Right cardiac atrium (tissue), 5 donors: ENCODE measurements around the gene CHRM5. TPM values are rescaled to one million over a fixed set of nuclear protein-coding genes. Genes with fewer than 3 reads are reported as not detected.

ENCODE experiments used
- ATAC-seq, 2 donors: fragments of 200-7000 bp; cut with Tn5 transposase; one replicate each; pipeline versions ENCODE4 v1.8.0 to v1.9.1; 2020; ENCODE audit warnings: moderate library complexity in 2 of 2, mild to moderate bottlenecking in 1 of 2
- DNase-seq, 3 donors: peaks; one replicate each; pipeline ENCODE4 v3.0.0-alpha.2; 2020
- H3K27ac ChIP-seq: one replicate; pipeline ENCODE4 v1.5.1; 2013; ENCODE audit warnings: mild to moderate bottlenecking, low read length, control low read depth, moderate library complexity
- H3K27me3 ChIP-seq: one replicate; pipeline ENCODE4 v1.6.1; 2013; ENCODE audit not compliant: control insufficient read depth, insufficient read depth
- H3K4me1 ChIP-seq: one replicate; pipeline ENCODE4 v1.6.1; 2013; ENCODE audit warnings: low read length; ENCODE audit not compliant: control insufficient read depth, insufficient read depth
- H3K4me3 ChIP-seq: one replicate; pipeline ENCODE4 v1.5.1; 2013; ENCODE audit warnings: low read length, control low read depth
- H3K9me3 ChIP-seq: one replicate; pipeline ENCODE4 v1.6.1; 2013; ENCODE audit warnings: low read length; ENCODE audit not compliant: control insufficient read depth
- WGBS: extraction: QIAGEN DNeasy Blood & Tissue Kit; methylation state at CpG from one replicate; pipeline ENCODE4 v1.1.7; 2013; 5-methylcytosine and 5-hydroxymethylcytosine counted together
- intact Hi-C, 4 donors: fragments of 100-400 bp; cut with DNase I; formaldehyde crosslinking; loops; one replicate each; pipeline versions ENCODE4 v1.11.0 to v1.14.0; 2022 to 2023
- polyA plus RNA-seq: library from polyadenylated mRNA; stranded (reverse); fragments of 200-250 nt; gene quantifications from one replicate; pipeline ENCODE4 v1.2.3, GENCODE V29; 2013
- total RNA-seq, 4 donors: library from RNA; stranded (reverse); fragmentation: NEBNext Ultra II Directional; extraction: Animal tissue kit (Norgen Biotek cat#: 25700); gene quantifications; one replicate each; pipeline ENCODE4 v1.2.1, GENCODE V29; 2021
- donor health status: healthy with polysubstance abuse.
- donor health status: DM: no; HTN: yes; CAD: no.
- donor health status: DM: no; HTN: no; CAD: no.
- donor health status: DM: no; HTN: yes; CAD: no; lungs with severe emphysema.
- donor health status: DM: yes; HTN: yes; CAD: no.

Gene CHRM5
- total and polyA plus RNA-seq, 5 donors: not detected

DNA sequence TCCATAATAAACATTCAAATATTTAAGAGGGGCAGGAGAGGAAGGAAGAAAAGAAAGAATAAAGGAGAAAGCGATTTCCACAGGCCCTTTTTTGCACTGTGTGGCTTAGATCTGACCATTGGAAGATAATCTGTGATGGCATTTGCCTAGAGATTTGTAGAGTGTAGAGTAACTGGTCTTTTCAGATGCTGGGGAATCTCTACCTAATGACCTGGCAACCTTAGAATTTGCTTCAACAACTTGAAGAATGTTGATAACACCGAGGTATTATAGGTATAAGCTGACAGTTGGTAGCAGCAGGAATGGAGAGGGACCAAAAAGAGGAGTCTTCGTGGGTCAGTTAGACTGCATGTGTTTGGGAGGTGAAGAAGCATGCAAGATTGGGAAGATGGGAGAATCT is 91.6 kb downstream of the CHRM5 start:
- 67% methylated on average over 3 of the region's 3 CpGs for WGBS
- H3K27ac ChIP-seq: no peak overlapping the region
- intact Hi-C loops: loop anchor here in 2 of 4 donors (5.0 kb wide), 2 partner anchors 152 to 527 kb away; partner anchors contain the start of gene KATNBL1 (in 1 of the 2)
- H3K4me1 ChIP-seq: no peaks in the 10 kb centered on the region
- ATAC-seq: no peak
- no peaks in the 10 kb centered on the region for H3K9me3 ChIP-seq
- H3K27me3 ChIP-seq: no peaks in the 10 kb centered on the region
- DNase-seq: no peak
- no peak overlapping the region for H3K4me3 ChIP-seq

DNA sequence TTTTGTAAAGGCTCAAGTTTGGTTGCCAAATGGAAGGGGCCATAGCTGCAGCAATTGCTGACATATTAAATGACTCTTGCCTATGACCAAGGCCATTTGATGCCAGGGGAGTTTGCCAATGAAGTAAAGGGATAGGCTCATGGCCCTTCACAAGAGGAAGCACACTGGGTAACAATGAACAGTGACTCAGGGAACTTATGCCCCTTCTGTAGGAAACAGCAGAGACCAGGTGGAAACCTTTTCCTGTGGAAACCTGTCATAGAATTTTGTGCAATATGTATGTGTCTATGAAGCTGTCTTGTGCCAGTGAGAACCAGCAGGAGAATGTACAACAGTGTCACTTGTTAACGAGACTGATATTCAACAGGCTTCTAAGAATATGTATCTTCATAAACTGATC is 96.1 kb downstream of the CHRM5 start:
- no peak for ATAC-seq
- DNase-seq: no peak
- intact Hi-C loops: loop anchor here in 2 of 4 donors (2.0 to 5.0 kb wide), 3 partner anchors 144 to 523 kb away; partner anchors contain the start of gene KATNBL1 (in 1 of the 2)
- Histone ChIP-seq H3K4me1 (no peaks in the 10 kb centered on the region), H3K9me3 (no peaks in the 10 kb centered on the region), H3K27ac (no peak overlapping the region), H3K27me3 (no peaks in the 10 kb centered on the region), H3K4me3 (no peak overlapping the region)
- 0% methylated on average over 1 of the region's 1 CpG for WGBS

DNA sequence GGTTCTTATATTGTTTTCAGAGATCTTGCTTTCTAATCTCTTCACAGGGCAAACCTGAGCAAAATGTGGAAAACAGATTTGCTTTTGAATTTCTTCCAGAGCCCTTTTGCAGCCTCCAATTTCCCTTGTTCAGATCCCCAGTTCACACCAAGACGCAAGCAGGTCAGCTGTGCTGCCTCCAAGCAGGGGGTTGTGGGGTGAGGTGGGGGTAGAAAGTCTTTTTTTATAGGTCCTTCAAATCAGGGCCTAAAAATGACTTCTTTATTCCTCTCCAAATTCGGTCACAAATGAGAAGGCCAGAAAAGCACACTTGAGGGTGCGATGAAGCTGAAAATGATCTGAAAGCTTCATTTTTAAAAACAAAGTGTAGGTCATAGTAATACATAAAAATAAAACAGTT is 97.0 kb downstream of the CHRM5 start:
- H3K9me3 ChIP-seq: no peaks in the 10 kb centered on the region
- no peak for DNase-seq
- H3K27ac ChIP-seq: no peak overlapping the region
- H3K4me1 ChIP-seq: no peaks in the 10 kb centered on the region
- 84% methylated on average over 3 of the region's 3 CpGs for WGBS
- H3K27me3 ChIP-seq: no peaks in the 10 kb centered on the region
- intact Hi-C loops: loop anchor here in 1 of 4 donors (2.0 kb wide), 1 partner anchor 144 kb away; no protein-coding TSS in a partner anchor
- no peak for ATAC-seq
- no peak overlapping the region for H3K4me3 ChIP-seq

DNA sequence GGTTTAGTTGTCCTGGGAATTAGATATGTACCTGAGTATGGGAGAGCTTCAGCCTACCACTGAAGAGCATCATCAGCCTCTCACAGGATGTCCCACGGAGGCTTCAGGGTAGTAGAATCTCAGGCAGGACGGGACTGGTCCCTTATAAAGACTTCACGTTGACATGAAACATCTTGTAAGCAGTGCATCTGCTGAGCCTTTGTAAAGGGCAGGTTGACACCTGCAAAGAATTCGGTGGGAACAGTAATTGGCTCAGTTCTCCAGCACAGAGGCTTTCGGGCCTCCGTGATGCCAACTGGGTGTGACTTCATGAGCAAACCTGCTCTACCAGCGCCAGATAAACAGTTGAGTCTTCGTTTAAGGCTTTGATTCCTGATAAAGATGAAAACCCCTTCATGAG is 97.6 kb downstream of the CHRM5 start:
- no peak overlapping the region for H3K4me3 ChIP-seq

DNA sequence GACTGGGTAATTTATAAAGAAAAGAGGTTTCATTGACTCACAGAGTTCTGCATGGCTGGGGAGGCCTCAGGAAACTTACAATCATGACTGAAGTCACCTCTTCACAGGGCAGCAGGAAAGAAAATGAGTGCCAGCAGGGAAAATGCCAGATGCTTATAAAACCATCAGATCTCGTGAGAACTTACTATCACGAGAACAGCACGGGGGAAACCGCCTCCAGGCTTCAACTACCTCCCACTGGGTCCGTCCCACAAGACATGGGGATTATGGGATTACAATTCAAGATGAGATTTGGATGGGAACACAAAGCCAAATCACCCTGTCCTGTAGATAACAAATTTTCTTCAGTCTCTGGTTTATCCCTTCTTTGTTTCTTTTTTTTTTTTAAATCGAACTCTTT is 101.7 kb downstream of the CHRM5 start:
- DNase-seq: no peak
- Histone ChIP-seq H3K27me3 (no peaks in the 10 kb centered on the region), H3K4me3 (no peak overlapping the region), H3K9me3 (no peaks in the 10 kb centered on the region), H3K4me1 (no peaks in the 10 kb centered on the region), H3K27ac (no peak overlapping the region)
- WGBS: 71% methylated on average over 6 of the region's 6 CpGs
- ATAC-seq: no peak
- intact Hi-C loops: no loop called here

More for the DNA sequence above, 97.6 kb downstream of the CHRM5 start:
- 82% methylated on average over 8 of the region's 8 CpGs for WGBS
- no peaks in the 10 kb centered on the region for H3K27me3 ChIP-seq
- H3K4me1 ChIP-seq: no peaks in the 10 kb centered on the region
- DNase-seq (no peak), ATAC-seq (no peak)
- no peaks in the 10 kb centered on the region for H3K9me3 ChIP-seq
- intact Hi-C loops: loop anchor here in 1 of 4 donors (2.0 kb wide), 1 partner anchor 143 kb away; no protein-coding TSS in a partner anchor
- H3K27ac ChIP-seq: no peak overlapping the region

DNA sequence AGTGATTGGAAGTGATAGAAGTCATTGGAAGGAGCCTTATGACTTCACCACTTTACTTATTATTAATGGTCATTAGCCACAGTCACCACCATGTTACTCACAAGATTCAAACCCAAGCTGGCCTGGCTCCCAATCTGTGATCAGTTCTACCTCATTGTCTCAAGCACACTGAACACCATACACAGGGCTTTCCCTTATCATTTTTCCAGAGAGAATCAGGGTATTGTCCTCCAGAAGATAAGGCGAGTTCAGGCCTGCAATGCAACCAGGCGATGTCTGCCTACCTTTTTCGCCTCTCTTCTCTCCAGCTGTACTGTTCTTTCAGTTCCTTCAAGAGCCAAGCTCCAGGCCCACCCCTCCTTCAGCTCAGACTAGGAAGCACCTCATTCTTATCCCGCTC is 108.5 kb downstream of the CHRM5 start:
- Histone ChIP-seq H3K27me3 (no peaks in the 10 kb centered on the region), H3K27ac (no peak overlapping the region), H3K9me3 (no peaks in the 10 kb centered on the region), H3K4me3 (no peak overlapping the region), H3K4me1 (no peaks in the 10 kb centered on the region)
- intact Hi-C loops: no loop called here
- 89% methylated on average over 4 of the region's 4 CpGs for WGBS
- DNase-seq (no peak), ATAC-seq (no peak)

DNA sequence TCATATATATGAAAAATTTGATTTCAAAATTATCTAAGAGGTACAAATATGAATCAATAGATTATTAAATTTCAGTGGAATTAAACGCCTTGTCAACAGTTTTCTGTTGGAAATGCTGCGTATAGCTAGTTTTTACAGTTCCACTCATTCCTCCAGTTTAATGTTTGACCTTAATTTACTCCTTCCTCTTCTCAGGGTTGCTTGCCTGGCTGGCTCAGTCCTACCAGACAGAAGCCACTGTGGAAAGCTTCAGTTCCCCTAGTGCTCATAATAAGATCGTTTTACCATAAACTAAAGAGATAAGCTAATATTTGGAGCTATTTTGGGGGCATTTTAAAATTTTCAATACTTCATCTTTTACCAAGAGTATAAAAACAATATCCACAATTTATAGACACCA is 110.6 kb downstream of the CHRM5 start:
- WGBS: 87% methylated on average over 3 of the region's 3 CpGs
- Histone ChIP-seq H3K27me3 (no peaks in the 10 kb centered on the region), H3K4me3 (no peak overlapping the region), H3K4me1 (no peaks in the 10 kb centered on the region), H3K9me3 (no peaks in the 10 kb centered on the region), H3K27ac (no peak overlapping the region)
- no peak for ATAC-seq
- DNase-seq: no peak
- intact Hi-C loops: no loop called here

DNA sequence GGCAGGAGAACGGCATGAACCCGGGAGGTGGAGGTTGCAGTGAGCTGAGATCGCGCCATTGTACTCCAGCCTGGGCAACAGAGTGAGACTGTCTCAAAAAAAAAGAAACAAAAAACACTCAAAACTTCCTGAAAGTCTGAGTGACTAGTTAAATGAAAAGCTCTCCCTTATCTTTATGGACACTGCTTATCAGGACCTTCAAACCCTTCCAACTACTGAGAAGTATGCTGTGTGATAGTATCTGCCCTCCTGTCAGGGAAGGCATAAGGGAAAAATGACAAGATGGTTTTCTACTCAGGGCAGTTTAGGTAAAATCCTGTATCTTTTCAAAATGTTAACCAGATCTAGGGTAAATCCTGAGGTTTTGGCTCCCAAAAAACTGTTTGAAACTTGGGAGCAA is 111.6 kb downstream of the CHRM5 start:
- H3K4me1 ChIP-seq: no peaks in the 10 kb centered on the region
- 87% methylated on average over 4 of the region's 4 CpGs for WGBS
- intact Hi-C loops: no loop called here
- ATAC-seq: no peak
- DNase-seq: no peak
- no peaks in the 10 kb centered on the region for H3K9me3 ChIP-seq
- no peak overlapping the region for H3K4me3 ChIP-seq
- no peaks in the 10 kb centered on the region for H3K27me3 ChIP-seq
- no peak overlapping the region for H3K27ac ChIP-seq

DNA sequence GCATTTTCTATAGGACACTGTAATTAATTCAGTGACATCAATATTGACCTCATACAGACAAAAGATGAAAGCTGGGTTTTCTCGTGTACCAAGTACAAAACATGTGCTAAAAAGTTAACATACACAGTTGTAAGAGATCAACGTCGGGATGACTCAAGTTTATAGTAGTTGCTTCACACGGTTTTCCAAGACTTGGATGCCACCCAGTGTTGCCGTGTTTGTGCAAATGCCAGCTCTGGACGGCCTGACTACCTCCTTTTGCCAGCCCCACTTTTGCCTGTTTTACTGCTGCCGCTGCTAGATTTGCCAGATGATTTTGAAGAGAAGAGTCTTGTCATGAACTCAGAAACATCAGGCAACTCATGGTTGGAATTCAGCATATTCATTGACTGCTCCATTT is 115.8 kb downstream of the CHRM5 start:
- WGBS: 71% methylated on average over 7 of the region's 7 CpGs
- Histone ChIP-seq H3K4me1 (no peaks in the 10 kb centered on the region), H3K4me3 (no peak overlapping the region), H3K27me3 (no peaks in the 10 kb centered on the region), H3K27ac (no peak overlapping the region), H3K9me3 (no peaks in the 10 kb centered on the region)
- intact Hi-C loops: no loop called here
- ATAC-seq (no peak), DNase-seq (no peak)

DNA sequence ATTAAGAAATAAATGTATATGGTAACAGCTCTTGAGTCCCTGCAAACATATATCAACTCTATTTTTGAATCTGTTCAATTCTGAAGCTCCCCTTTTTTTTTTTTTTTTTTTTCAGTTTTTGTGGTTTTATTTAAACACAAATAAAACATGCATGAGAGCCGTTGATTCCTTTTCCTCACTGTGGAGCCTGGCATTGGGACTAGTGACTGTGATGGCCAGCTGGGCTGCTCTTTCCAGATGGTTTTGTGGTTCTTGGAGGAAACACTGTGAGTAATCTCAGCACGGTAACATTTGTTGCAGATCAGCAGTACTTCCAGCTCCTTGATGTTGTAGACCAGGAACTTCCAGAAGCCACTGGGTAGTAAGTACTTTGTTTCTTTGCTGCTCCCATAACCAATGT is 117.4 kb downstream of the CHRM5 start:
- DNase-seq (no peak), ATAC-seq (no peak)
- H3K4me3 ChIP-seq: no peak overlapping the region
- H3K4me1 ChIP-seq: no peaks in the 10 kb centered on the region
- H3K9me3 ChIP-seq: no peaks in the 10 kb centered on the region
- H3K27ac ChIP-seq: no peak overlapping the region
- H3K27me3 ChIP-seq: no peaks in the 10 kb centered on the region
- intact Hi-C loops: no loop called here
- WGBS: 76% methylated on average over 2 of the region's 2 CpGs

DNA sequence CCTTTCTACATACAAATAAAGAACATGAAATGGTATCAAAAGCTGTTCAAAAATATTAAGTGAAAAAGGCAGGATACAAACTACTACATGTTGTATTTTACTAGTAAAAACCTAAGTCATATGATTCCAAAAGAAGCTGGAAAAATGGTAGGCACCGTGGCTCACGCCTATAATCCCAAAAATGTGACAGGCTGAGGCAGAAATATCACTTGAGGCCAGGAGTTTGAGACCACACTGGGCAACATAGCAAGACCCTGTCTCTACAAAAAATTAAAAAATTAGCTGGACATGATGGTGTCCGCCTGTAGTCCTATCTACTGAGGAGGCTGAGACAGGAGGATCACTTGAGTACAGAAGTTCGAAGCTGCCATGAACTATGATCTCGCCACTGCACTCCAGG is 131.6 kb downstream of the CHRM5 start:
- no peak overlapping the region for H3K27ac ChIP-seq
- 96% methylated on average over 5 of the region's 5 CpGs for WGBS
- intact Hi-C loops: loop anchor here in 2 of 4 donors (5.0 kb wide), 2 partner anchors 112 to 122 kb away; partner anchors contain the start of gene KATNBL1 (in 1 of the 2)
- H3K4me3 ChIP-seq: no peak overlapping the region
- no peaks in the 10 kb centered on the region for H3K27me3 ChIP-seq
- DNase-seq (no peak), ATAC-seq (no peak)
- H3K4me1 ChIP-seq: peaks cover 4% of the 10 kb centered on the region
- H3K9me3 ChIP-seq: no peaks in the 10 kb centered on the region
